HCT116 (cell line): Measurements from ENCODE around the gene SLC1A3. TPM values are rescaled to one million over a fixed set of nuclear protein-coding genes. Genes with fewer than 3 reads are reported as not detected.

Source experiments
- ATAC-seq: fragments of 200-7000 bp; cut with Tn5 transposase; 2 replicates; pipeline ENCODE4 v1.9.1; 2020; ENCODE audit warnings: mild to moderate bottlenecking, moderate library complexity
- BruUV-seq: library from RNA; stranded (reverse); fragments of 400-500 nt; replicated peaks from 2 replicates; lab custom pipeline; 2021; lab: Mats Ljungman, UMichigan
- CTCF ChIA-PET: fragments of 300-600 bp; sonication (Branson Sonifier 250); formaldehyde crosslinking; loops from one replicate; lab custom pipeline; 2021; ENCODE audit warnings: antibody characterized with exemption; lab: Charles Lee
- POLR2A ChIA-PET: fragments of 300-600, 350-600 bp; sonication (Branson Sonifier 250); formaldehyde crosslinking; loops from one replicate; lab custom pipeline; 2021; ENCODE audit warnings: antibody characterized with exemption; lab: Charles Lee
- RAD21 ChIA-PET, 2 experiments: fragments of 300-600 bp; sonication (Branson Sonifier 250); formaldehyde crosslinking; loops; one replicate each; lab custom pipeline; 2023; ENCODE audit warnings: low total read pairs in 2 of 2; ENCODE audit not compliant: uncharacterized antibody in 2 of 2, unreplicated experiment in 2 of 2, low non-redundant PET in 1 of 2; lab: Charles Lee
- DNase-seq: peaks from one replicate; pipeline ENCODE4 v3.0.0-alpha.2; 2010; ENCODE audit warnings: low read depth, low spot score
- H2AFZ ChIP-seq: fragments of 200-600 bp; shearing (Covaris generic), sonication (generic); 2 replicates; pipeline ENCODE4 v1.6.1; 2017; ENCODE audit warnings: low read depth, mixed run types, mixed read lengths, antibody characterized with exemption, low read length; ENCODE audit not compliant: poor library complexity, severe bottlenecking
- H3K27ac ChIP-seq: 2 replicates; pipeline ENCODE4 v1.5.1; 2012; ENCODE audit warnings: low read depth, low read length
- H3K27me3 ChIP-seq: fragments of 200-600 bp; sonication (generic); 2 replicates; pipeline ENCODE4 v1.6.1; 2016; ENCODE audit warnings: mixed run types, low read length, mixed read lengths; ENCODE audit not compliant: insufficient read depth
- H3K36me3 ChIP-seq, 2 experiments: fragments of 200-500 bp in 1 of 2; fragments of 200-600 bp in 1 of 2; sonication (Bioruptor generic) in 1 of 2; sonication (generic) in 1 of 2; 2 replicates each; pipeline versions ENCODE4 v1.5.1 to v1.6.1; 2014 to 2016; ENCODE audit warnings: low read length in 2 of 2, inconsistent platforms in 1 of 2, mixed read lengths in 1 of 2, mixed run types in 1 of 2; ENCODE audit not compliant: insufficient read depth in 2 of 2, control insufficient read depth in 1 of 2
- H3K4me1 ChIP-seq, 2 experiments: fragments of 200-600 bp in 1 of 2; sonication (generic) in 1 of 2; 2 replicates each; pipeline versions ENCODE4 v1.5.1 to v1.6.1; 2012 to 2017; ENCODE audit warnings: low read length in 2 of 2, inconsistent platforms in 1 of 2, mild to moderate bottlenecking in 1 of 2, mixed read lengths in 1 of 2, mixed run types in 1 of 2, moderate library complexity in 1 of 2; ENCODE audit not compliant: insufficient read depth in 2 of 2, control insufficient read depth in 1 of 2
- H3K4me2 ChIP-seq: fragments of 200-600 bp; sonication (generic); 2 replicates; pipeline ENCODE4 v1.6.1; 2017; ENCODE audit warnings: mixed run types, low read length, mixed read lengths
- H3K4me3 ChIP-seq, 2 experiments: fragments of 200-600 bp in 1 of 2; sonication (generic) in 1 of 2; replicated peaks in 1 of 2; 2 replicates each; pipeline ENCODE4 v1.5.1; 2011 to 2016; ENCODE audit warnings: low read length in 2 of 2, control low read depth in 1 of 2, low read depth in 1 of 2, mild to moderate bottlenecking in 1 of 2, mixed read lengths in 1 of 2, mixed run types in 1 of 2
- H3K79me2 ChIP-seq: fragments of 200-600 bp; sonication (generic); 2 replicates; pipeline ENCODE4 v1.6.1; 2017; ENCODE audit warnings: mild to moderate bottlenecking, mixed run types, low read length, moderate library complexity, mixed read lengths; ENCODE audit not compliant: insufficient read depth
- H3K9ac ChIP-seq: fragments of 200-600 bp; sonication (generic); 2 replicates; pipeline ENCODE4 v1.6.1; 2016; ENCODE audit warnings: low read length, mixed read lengths
- H3K9me2 ChIP-seq: fragments of 200-600 bp; sonication (generic), shearing (Covaris generic); 2 replicates; pipeline ENCODE4 v1.6.1; 2017; ENCODE audit warnings: mixed run types, mild to moderate bottlenecking, moderate library complexity; ENCODE audit not compliant: insufficient read depth
- H3K9me3 ChIP-seq, 2 experiments: fragments of 200-500 bp in 1 of 2; fragments of 200-600 bp in 1 of 2; sonication (Bioruptor generic) in 1 of 2; sonication (generic) in 1 of 2; 2 replicates each; pipeline ENCODE4 v1.6.1; 2014 to 2017; ENCODE audit warnings: low read length in 2 of 2, mixed read lengths in 2 of 2, inconsistent platforms in 1 of 2, low read depth in 1 of 2, mild to moderate bottlenecking in 1 of 2, mixed run types in 1 of 2, moderate library complexity in 1 of 2; ENCODE audit not compliant: control insufficient read depth in 1 of 2, insufficient read depth in 1 of 2
- H4K20me1 ChIP-seq: fragments of 200-600 bp; sonication (generic), shearing (Covaris generic); 2 replicates; pipeline ENCODE4 v1.6.1; 2017; ENCODE audit warnings: mixed run types, mild to moderate bottlenecking, moderate library complexity; ENCODE audit not compliant: insufficient read depth
- CEBPB ChIP-seq: IDR thresholded peaks from 2 replicates; pipeline ENCODE4 v1.6.1; 2012; ENCODE audit warnings: low read depth
- CTCF ChIP-seq, 3 experiments: fragments of 200-600 bp in 1 of 3; sonication (generic) in 1 of 3; IDR thresholded peaks in 2 of 3; conservative IDR thresholded peaks in 1 of 3; 2 replicates each; pipeline ENCODE4 v1.5.1; 2012 to 2017; ENCODE audit warnings: low read depth in 2 of 3, low read length in 2 of 3, antibody characterized with exemption in 1 of 3, borderline replicate concordance in 1 of 3, control low read depth in 1 of 3, mild to moderate bottlenecking in 1 of 3, mixed read lengths in 1 of 3, mixed run types in 1 of 3, moderate library complexity in 1 of 3; ENCODE audit not compliant: insufficient read depth in 1 of 3
- EGR1 ChIP-seq: IDR thresholded peaks from 2 replicates; pipeline ENCODE4 v1.6.1; 2012; ENCODE audit warnings: low read depth
- ELF1 ChIP-seq: IDR thresholded peaks from 2 replicates; pipeline ENCODE4 v1.6.1; 2012; ENCODE audit warnings: low read depth, borderline replicate concordance
- EZH2 ChIP-seq: fragments of 200-600 bp; sonication (generic); IDR thresholded peaks from 2 replicates; pipeline ENCODE4 v1.6.1; 2017; ENCODE audit warnings: antibody characterized with exemption, mixed run types
- JUND ChIP-seq: IDR thresholded peaks from 2 replicates; pipeline ENCODE4 v1.6.1; 2012
- RAD21 ChIP-seq: IDR thresholded peaks from 2 replicates; pipeline ENCODE4 v1.6.1; 2012; ENCODE audit warnings: low read depth, mild to moderate bottlenecking
- REST ChIP-seq: IDR thresholded peaks from 2 replicates; pipeline ENCODE4 v1.6.1; 2012; ENCODE audit warnings: low read depth
- SIN3A ChIP-seq: IDR thresholded peaks from 2 replicates; pipeline ENCODE4 v1.6.1; 2012; ENCODE audit warnings: low read depth
- TCF7L2 ChIP-seq: IDR thresholded peaks from 2 replicates; pipeline ENCODE4 v1.7.0; 2011; ENCODE audit warnings: borderline replicate concordance, inconsistent platforms; ENCODE audit not compliant: insufficient read depth, insufficient read length; ENCODE audit errors: extremely low read depth
- ZFX ChIP-seq: fragments of 450-650 bp; IDR thresholded peaks from 2 replicates; pipeline ENCODE4 v1.6.1; 2017
- intact Hi-C: fragments of 100-400 bp; cut with micrococcal nuclease; formaldehyde crosslinking; loops from 2 replicates; pipeline ENCODE4 v1.10.0; 2022
- total RNA-seq: library from RNA; stranded (reverse); gene quantifications from one replicate; pipeline ENCODE4 v1.2.1, GENCODE V29; 2021; ENCODE audit not compliant: unreplicated experiment
- TF ChIP-seq, protein P1 (sequence below): IDR thresholded peaks from 2 replicates; pipeline ENCODE4 v1.6.1; 2012
- TF ChIP-seq, protein P2 (sequence below): IDR thresholded peaks from 2 replicates; pipeline ENCODE4 v1.6.1; 2012

SLC1A3 gene
- total RNA-seq, 1 experiment from 2014 or later, result 12.9 TPM

- TF ChIP-seq, protein P1, sequence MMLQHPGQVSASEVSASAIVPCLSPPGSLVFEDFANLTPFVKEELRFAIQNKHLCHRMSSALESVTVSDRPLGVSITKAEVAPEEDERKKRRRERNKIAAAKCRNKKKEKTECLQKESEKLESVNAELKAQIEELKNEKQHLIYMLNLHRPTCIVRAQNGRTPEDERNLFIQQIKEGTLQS, result no peak
- TF ChIP-seq EGR1 (no peak), REST (no peak)
Observed at GRCh38 chr5:36670548-36670947, 64.1 kb downstream of the SLC1A3 start (continued).

DNA sequence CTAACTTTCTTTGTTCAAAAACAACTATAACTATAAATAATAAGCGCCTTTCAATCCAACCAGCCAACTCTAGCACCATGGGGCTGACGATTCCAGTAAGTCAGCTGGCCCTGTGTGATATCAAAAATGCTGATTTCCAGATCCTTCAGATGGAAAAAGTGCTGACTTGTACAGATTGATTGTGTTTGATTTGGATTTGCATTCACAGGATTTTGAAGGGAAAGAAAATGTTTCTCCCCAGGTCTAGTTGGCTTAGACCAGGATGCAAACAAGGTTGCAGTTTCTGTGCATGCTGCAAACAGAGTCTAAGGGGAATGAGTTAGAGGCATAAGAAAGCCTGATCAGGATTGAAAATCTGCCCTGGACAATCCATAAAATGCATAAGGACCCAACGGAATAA, 68.9 kb downstream of the SLC1A3 start:
- Histone ChIP-seq H3K9ac (no peak overlapping the region), H3K4me2 (no peak overlapping the region), H3K9me3 (no peaks in the 10 kb centered on the region), H3K27ac (no peak overlapping the region), H3K27me3 (no peaks in the 10 kb centered on the region), H3K4me1 (no peaks in the 10 kb centered on the region), H2AFZ (no peak overlapping the region), H3K9me2 (no peaks in the 10 kb centered on the region), H3K79me2 (no peaks in the 10 kb centered on the region), H3K4me3 (no peak overlapping the region), H3K36me3 (no peaks in the 10 kb centered on the region)
- DNase-seq (no peak), ATAC-seq (no peak)
- RAD21 ChIA-PET, result no interaction called here
- intact Hi-C loops, result no loop called here
- CTCF ChIA-PET, result no interaction called here
- POLR2A ChIA-PET, result no interaction called here
- BruUV-seq, result no TSS peak
- TF ChIP-seq, protein P2, sequence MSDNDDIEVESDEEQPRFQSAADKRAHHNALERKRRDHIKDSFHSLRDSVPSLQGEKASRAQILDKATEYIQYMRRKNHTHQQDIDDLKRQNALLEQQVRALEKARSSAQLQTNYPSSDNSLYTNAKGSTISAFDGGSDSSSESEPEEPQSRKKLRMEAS, result no peak
- TF ChIP-seq ELF1 (no peak), ZFX (no peak), CTCF (IDR thresholded peaks at IDR 0.05 in 2 of 3, conservative IDR thresholded peaks at IDR 0.05 in 1 of 3; ENCODE audit: borderline replicate concordance in 1 of 3, insufficient read depth in 1 of 3, low read depth in 2 of 3, low read length in 2 of 3) (no peak), EGR1 (no peak), JUND (no peak), REST (no peak), SIN3A (no peak), RAD21 (no peak), CEBPB (no peak), TCF7L2 (no peak), EZH2 (no peak)
- TF ChIP-seq, protein P1, result no peak
- TF ChIP-seq, all 23 proteins: peak for 0
- no peaks in the 10 kb centered on the region for H4K20me1 ChIP-seq
